Tibial nerve (tissue), 4 donors: Measurements from ENCODE around the gene PRICKLE1. TPM values are rescaled to one million over a fixed set of nuclear protein-coding genes. Genes with fewer than 3 reads are reported as not detected.

Experiments used
- DNase-seq, 2 donors: peaks; one replicate each; pipeline ENCODE4 v3.0.0-alpha.2; 2019; ENCODE audit warnings: low spot score in 2 of 2
- H3K27ac ChIP-seq, 4 donors: fragments of 200-600 bp; sonication (generic) in 3 of 4; one replicate each; pipeline ENCODE4 v1.5.1; 2017 to 2019; ENCODE audit warnings: mild to moderate bottlenecking in 1 of 4
- H3K27me3 ChIP-seq, 2 donors: fragments of 200-600 bp; sonication (generic) in 1 of 2; one replicate each; pipeline versions ENCODE4 v1.5.1 to v1.6.0; 2017 to 2019
- H3K36me3 ChIP-seq, 3 donors: fragments of 200-600 bp; sonication (generic); one replicate each; pipeline ENCODE4 v1.5.1; 2018 to 2019
- H3K4me1 ChIP-seq, 4 donors: fragments of 200-600 bp; sonication (generic) in 3 of 4; one replicate each; pipeline ENCODE4 v1.5.1; 2017 to 2019
- H3K4me3 ChIP-seq, 4 donors: fragments of 200-600 bp; sonication (generic) in 3 of 4; one replicate each; pipeline ENCODE4 v1.5.1; 2017 to 2019; ENCODE audit warnings: mild to moderate bottlenecking in 1 of 4, moderate library complexity in 1 of 4
- H3K9me3 ChIP-seq, 4 donors: fragments of 200-600 bp; sonication (generic) in 3 of 4; one replicate each; pipeline ENCODE4 v1.5.1; 2017 to 2019
- CTCF ChIP-seq, 5 experiments: fragments of 200-600 bp in 3 of 5; fragments of 450-650 bp in 2 of 5; sonication (generic) in 3 of 5; IDR thresholded peaks; one replicate each; pipeline ENCODE4 v1.5.1; 2016 to 2019; ENCODE audit warnings: antibody characterized with exemption in 5 of 5, mild to moderate bottlenecking in 3 of 5, moderate library complexity in 2 of 5
- EP300 ChIP-seq, 2 donors: sonication (generic); formaldehyde crosslinking; IDR thresholded peaks; one replicate each; pipeline ENCODE4 v1.6.1; 2017; ENCODE audit warnings: antibody characterized with exemption in 2 of 2, mild to moderate bottlenecking in 1 of 2
- POLR2A ChIP-seq, 2 donors: fragments of 450-650 bp; IDR thresholded peaks; one replicate each; pipeline ENCODE4 v1.6.1; 2017; ENCODE audit warnings: antibody characterized with exemption in 2 of 2, mild to moderate bottlenecking in 2 of 2, moderate library complexity in 2 of 2
- WGBS, 2 donors: methylation state at CpG; one replicate each; pipeline ENCODE4 v1.1.5; 2018; 5-methylcytosine and 5-hydroxymethylcytosine counted together
- total RNA-seq, 4 donors: library from RNA; depleted of rRNA; stranded (reverse); fragments of >200 nt; gene quantifications; one replicate each; pipeline ENCODE4 v1.1.0, GENCODE V29; 2016

PRICKLE1 gene
- total RNA-seq, 4 donors from 2014 or later = 21.6 to 51.7 (median 34.5) TPM

- no peaks in the 10 kb centered on the region for H3K9me3 ChIP-seq
- TF ChIP-seq EP300 (IDR thresholded peaks at IDR 0.05) (no peak), CTCF (IDR thresholded peaks at IDR 0.05) (no peak), POLR2A (IDR thresholded peaks at IDR 0.05) (no peak)
- no peak overlapping the region for H3K4me3 ChIP-seq
- H3K27ac ChIP-seq = no peak overlapping the region
- no peaks in the 10 kb centered on the region for H3K27me3 ChIP-seq
- H3K4me1 ChIP-seq = no peaks in the 10 kb centered on the region
- H3K36me3 ChIP-seq = no peaks in the 10 kb centered on the region
- DNase-seq = no peak
- 46 to 80% methylated on average over 1 of the region's 1 CpG for WGBS, 2 donors
Observed at GRCh38 chr12:42631513-42631912, 42.0 kb upstream of the PRICKLE1 start.

GRCh38 chr12:42630314-42630713, 40.8 kb upstream of the PRICKLE1 start:
- 93 to 100% methylated on average over 1 of the region's 1 CpG for WGBS, 2 donors
- H3K4me3 ChIP-seq = no peak overlapping the region
- H3K4me1 ChIP-seq = no peaks in the 10 kb centered on the region
- H3K27ac ChIP-seq = no peak overlapping the region
- DNase-seq = no peak
- H3K9me3 ChIP-seq = no peaks in the 10 kb centered on the region
- TF ChIP-seq EP300 (IDR thresholded peaks at IDR 0.05) (no peak), POLR2A (IDR thresholded peaks at IDR 0.05) (no peak), CTCF (IDR thresholded peaks at IDR 0.05) (no peak)
- H3K36me3 ChIP-seq = no peaks in the 10 kb centered on the region
- H3K27me3 ChIP-seq = no peaks in the 10 kb centered on the region

- TF ChIP-seq EP300 (IDR thresholded peaks at IDR 0.05) = no peak
- TF ChIP-seq CTCF (IDR thresholded peaks at IDR 0.05) = no peak
- TF ChIP-seq POLR2A (IDR thresholded peaks at IDR 0.05) = no peak
- Histone ChIP-seq H3K4me3 (no peak overlapping the region), H3K27ac (no peak overlapping the region), H3K4me1 (no peaks in the 10 kb centered on the region), H3K27me3 (no peaks in the 10 kb centered on the region), H3K36me3 (no peaks in the 10 kb centered on the region), H3K9me3 (no peaks in the 10 kb centered on the region)
- DNase-seq = no peak
- 48 to 61% methylated on average over 6 of the region's 6 CpGs for WGBS, 2 donors
Observed at GRCh38 chr12:42627151-42627550, 37.6 kb upstream of the PRICKLE1 start.

GRCh38 chr12:42625611-42626010, 36.1 kb upstream of the PRICKLE1 start:
- Histone ChIP-seq H3K4me3 (no peak overlapping the region), H3K36me3 (no peaks in the 10 kb centered on the region), H3K27me3 (no peaks in the 10 kb centered on the region), H3K4me1 (no peaks in the 10 kb centered on the region), H3K27ac (no peak overlapping the region), H3K9me3 (no peaks in the 10 kb centered on the region)
- TF ChIP-seq EP300 (IDR thresholded peaks at IDR 0.05) = no peak
- TF ChIP-seq CTCF (IDR thresholded peaks at IDR 0.05) = no peak
- no peak for TF ChIP-seq POLR2A (IDR thresholded peaks at IDR 0.05)
- WGBS, 2 donors = 37 to 39% methylated on average over 4 of the region's 4 CpGs
- no peak for DNase-seq

GRCh38 chr12:42617622-42618021, 28.1 kb upstream of the PRICKLE1 start:
- no peak overlapping the region for H3K27ac ChIP-seq
- no peaks in the 10 kb centered on the region for H3K4me1 ChIP-seq
- no peaks in the 10 kb centered on the region for H3K27me3 ChIP-seq
- no peak overlapping the region for H3K4me3 ChIP-seq
- WGBS, 2 donors = 55 to 57% methylated on average over 1 of the region's 1 CpG
- no peaks in the 10 kb centered on the region for H3K36me3 ChIP-seq
- no peak for DNase-seq
- TF ChIP-seq CTCF (IDR thresholded peaks at IDR 0.05) (no peak), POLR2A (IDR thresholded peaks at IDR 0.05) (no peak), EP300 (IDR thresholded peaks at IDR 0.05) (no peak)
- peaks cover 0 to 38% (median 4%) of the 10 kb centered on the region in 4 donors for H3K9me3 ChIP-seq
